ENCODE data around the gene TSHZ2. TPM values are rescaled to one million over a fixed set of nuclear protein-coding genes. Genes with fewer than 3 reads are reported as not detected.
A peak's percentile ranks its signal among the peaks of the same experiment; 100 is the strongest.

Gene TSHZ2
- total and polyA plus RNA-seq, 9 of the 15 experiments (the other 6 are each of a cell fraction or from before 2014, with no cell fraction given) = 0.03 to 0.20 (median 0.05) TPM; not detected in 4

GRCh38 chr20:53152228-53152627 lies 180.1 kb downstream of the TSHZ2 start:
- H3K4me1 ChIP-seq (replicated peaks in 1 of 2; ENCODE audit: control insufficient read depth in 2 of 2, insufficient read depth in 2 of 2, low read length in 2 of 2) = peaks cover 0 to 6% of the 10 kb centered on the region in 2 experiments; a peak in 3 of 5 replicates
- DNase-seq (ENCODE audit: extremely low read depth in 1 of 4, low spot score in 3 of 4) (no peak), ATAC-seq (no peak), FAIRE-seq (no peak)
- no peaks in the 10 kb centered on the region for H3K9me1 ChIP-seq (ENCODE audit: control insufficient read depth, insufficient read depth, low read length)
- H3K9me3 ChIP-seq (replicated peaks; ENCODE audit: control insufficient read depth, insufficient read depth, low read depth, low read length) = no peaks in the 10 kb centered on the region
- no peaks in the 10 kb centered on the region for H3K36me3 ChIP-seq (ENCODE audit: control insufficient read depth, insufficient read depth, low read length)
- H3K4me3 ChIP-seq = no peak overlapping the region
- no peaks in the 10 kb centered on the region for H3K79me2 ChIP-seq (ENCODE audit: control insufficient read depth, insufficient read depth, low read length)
- no TSS peak for BruUV-seq (replicated peaks)
- no peak overlapping the region for H3K4me2 ChIP-seq (ENCODE audit: insufficient read depth, low read length)
- intact Hi-C loops (cut with micrococcal nuclease) = no loop called here
- ChIA-PET POLR2A (interaction anchor here (1.0 kb wide), 2 partner anchors 10 to 28 kb away, joined by 3 to 4 read pairs; no protein-coding TSS in a partner anchor), CTCF (ENCODE audit: low intra/inter-chr PET ratio) (no interaction called here)
- no peaks in the 10 kb centered on the region for H4K20me1 ChIP-seq (replicated peaks; ENCODE audit: control insufficient read depth, insufficient read depth, low read length)
- no peak for TF ChIP-seq ZNF592 (IDR thresholded peaks at IDR 0.05)
- no peak for TF ChIP-seq NR2C2 (CRISPR knock-in tag; IDR thresholded peaks at IDR 0.05)
- TF ChIP-seq NR2C2 (tag; IDR thresholded peaks at IDR 0.05) = 0 out of 2 replicates have a peak, but pooled peaks have one; percentile 15
- H3K27ac ChIP-seq (ENCODE audit: extremely low read depth, low read depth, low read length) = no peak overlapping the region
- no peaks in the 10 kb centered on the region for H3K27me3 ChIP-seq (ENCODE audit: control insufficient read depth in 2 of 2, insufficient read depth in 2 of 2, low read length in 2 of 2)
- H2AFZ ChIP-seq (ENCODE audit: low read depth, low read length) = no peak overlapping the region
- in situ Hi-C loops (cut with MboI) = no loop called here
- H3K9ac ChIP-seq (ENCODE audit: insufficient read depth in 1 of 2, low read depth in 2 of 2, low read length in 2 of 2) = no peak overlapping the region
